Measurements from ENCODE around the gene ERG.

ERG gene

GRCh38 chr21:38493549-38494250 lies 4.6 kb downstream of the ERG start:
- intact Hi-C loops (cut with DNase I; ENCODE audit: low total_unique reads), result no loop called here
- no peak for TF ChIP-seq CTCF (IDR thresholded peaks at IDR 0.05)
- Histone ChIP-seq H3K4me3 (no peak overlapping the region), H3K36me3 (no peaks in the 10 kb centered on the region), H3K9me3 (no peaks in the 10 kb centered on the region), H3K4me1 (peaks cover 0 to 96% (median 43%) of the 10 kb centered on the region in 4 donors), H3K27ac (peak overlapping the region; percentile 25 to 65), H3K27me3 (no peaks in the 10 kb centered on the region)
- DNase-seq, result no peak

DNA sequence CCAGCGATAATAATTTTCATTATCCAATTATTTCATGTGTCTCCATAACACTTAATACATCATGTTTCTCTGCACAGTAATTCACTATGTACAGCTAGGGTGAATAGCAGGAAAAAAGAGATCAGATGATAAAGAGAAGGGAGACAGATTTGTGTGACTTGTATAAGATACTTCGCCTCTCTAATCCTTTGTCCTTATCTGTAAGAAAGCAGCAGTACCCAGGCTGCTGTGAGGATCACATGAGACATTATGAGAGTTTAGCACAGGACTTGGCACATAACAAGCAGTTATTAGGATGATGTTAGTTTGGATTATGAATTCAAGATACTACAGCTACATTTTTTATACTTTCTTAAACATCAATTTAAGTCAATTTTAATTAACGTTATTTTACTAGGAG lies 6.3 kb downstream of the ERG start:
- H3K9me3 ChIP-seq, result no peaks in the 10 kb centered on the region
- H3K36me3 ChIP-seq, result no peaks in the 10 kb centered on the region
- TF ChIP-seq CTCF (IDR thresholded peaks at IDR 0.05), result no peak
- peak overlapping the region; percentile 62 to 65 for H3K27ac ChIP-seq
- no peak overlapping the region for H3K4me3 ChIP-seq
- no peak for DNase-seq
- intact Hi-C loops (cut with DNase I; ENCODE audit: low total_unique reads), result no loop called here
- H3K27me3 ChIP-seq, result no peaks in the 10 kb centered on the region
- H3K4me1 ChIP-seq, result peaks cover 0 to 97% (median 41%) of the 10 kb centered on the region in 4 donors

DNA sequence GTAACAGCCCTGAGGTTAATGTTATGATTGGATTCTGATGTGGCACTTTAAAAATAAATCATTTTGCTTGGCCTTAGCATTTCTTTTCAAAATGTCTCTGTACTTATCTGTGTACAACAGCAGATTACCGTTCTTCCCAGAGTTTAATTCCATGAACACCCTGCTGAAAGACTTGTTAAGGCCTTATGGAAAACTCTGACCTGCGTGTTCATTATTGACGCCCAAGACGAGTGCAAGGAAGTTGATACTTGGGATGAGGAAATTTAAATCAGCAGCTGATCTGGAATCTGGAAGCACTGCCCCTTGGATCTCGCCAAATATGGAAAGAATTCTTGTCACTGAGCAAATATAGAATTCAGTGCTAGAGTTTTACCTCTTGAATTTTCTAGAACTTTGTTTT lies 6.7 kb downstream of the ERG start:
- Histone ChIP-seq H3K4me3 (no peak overlapping the region), H3K9me3 (no peaks in the 10 kb centered on the region), H3K4me1 (peaks cover 0 to 97% (median 43%) of the 10 kb centered on the region in 4 donors), H3K36me3 (no peaks in the 10 kb centered on the region), H3K27ac (peak overlapping the region; percentile 62 to 65), H3K27me3 (no peaks in the 10 kb centered on the region)
- intact Hi-C loops (cut with DNase I; ENCODE audit: low total_unique reads), result no loop called here
- no peak for DNase-seq
- TF ChIP-seq CTCF (IDR thresholded peaks at IDR 0.05), result no peak

GRCh38 chr21:38490411-38491020 lies 7.8 kb downstream of the ERG start:
- TF ChIP-seq CTCF (IDR thresholded peaks at IDR 0.05), result no peak
- H3K27ac ChIP-seq, result peak overlapping the region; percentile 62 to 65

DNA sequence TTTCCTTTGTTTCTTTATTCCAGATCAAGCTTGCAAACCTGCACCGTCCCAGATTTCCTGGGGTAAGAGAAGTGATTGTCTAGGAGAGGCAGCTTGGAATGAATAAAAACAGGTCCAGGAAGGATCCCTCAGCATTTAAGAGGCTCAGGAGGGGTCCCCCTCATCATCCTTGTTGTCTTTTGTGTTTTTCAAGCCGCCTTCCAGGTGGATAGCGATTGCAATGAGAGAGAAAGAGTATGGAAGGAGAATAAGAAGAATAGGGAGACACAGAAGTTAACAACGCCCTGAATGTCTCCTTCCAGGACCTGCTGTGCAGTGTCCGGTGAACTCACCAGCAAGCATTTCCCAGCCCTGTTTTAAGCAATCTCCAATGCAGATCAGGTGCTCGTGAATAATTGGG lies 8.5 kb downstream of the ERG start:
- Histone ChIP-seq H3K27ac (peak overlapping the region; percentile 62 to 65), H3K9me3 (no peaks in the 10 kb centered on the region), H3K4me3 (no peak overlapping the region), H3K36me3 (no peaks in the 10 kb centered on the region), H3K27me3 (no peaks in the 10 kb centered on the region), H3K4me1 (peaks cover 0 to 90% (median 32%) of the 10 kb centered on the region in 4 donors)
- no peak for TF ChIP-seq CTCF (IDR thresholded peaks at IDR 0.05)
- DNase-seq, result no peak
- intact Hi-C loops (cut with DNase I; ENCODE audit: low total_unique reads), result no loop called here

More at GRCh38 chr21:38490411-38491020, 7.8 kb downstream of the ERG start:
- Histone ChIP-seq H3K4me1 (peaks cover 0 to 97% (median 39%) of the 10 kb centered on the region in 4 donors), H3K27me3 (no peaks in the 10 kb centered on the region), H3K4me3 (no peak overlapping the region), H3K9me3 (no peaks in the 10 kb centered on the region), H3K36me3 (no peaks in the 10 kb centered on the region)
- intact Hi-C loops (cut with DNase I; ENCODE audit: low total_unique reads), result no loop called here
- DNase-seq, result no peak

Measured in tibial artery (tissue), 4 donors.